Measurements from ENCODE around the gene DIAPH2. TPM values are rescaled to one million over a fixed set of nuclear protein-coding genes. Genes with fewer than 3 reads are reported as not detected.

Gene DIAPH2
- total RNA-seq, 1 donor from 2014 or later, result 37.6 TPM

DNA sequence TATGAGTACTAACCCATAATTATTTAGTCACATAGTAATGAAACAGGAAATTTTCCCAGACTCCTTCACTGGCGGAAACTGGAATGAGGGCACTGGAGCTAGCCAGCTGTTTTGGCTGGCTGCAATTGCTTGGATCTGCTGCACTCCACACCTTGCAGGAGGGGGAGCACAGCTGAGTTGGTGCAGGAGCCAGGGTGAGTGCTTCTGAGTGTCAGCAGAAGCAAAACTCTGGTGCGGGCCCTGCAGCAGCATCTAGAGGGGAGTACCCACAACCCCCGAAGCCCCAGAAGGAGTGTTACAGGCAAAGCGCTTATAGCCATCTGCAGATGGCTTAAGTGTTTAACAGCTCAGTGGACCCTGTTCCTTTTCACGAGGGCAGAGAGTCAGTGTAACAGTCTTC, 295.1 kb downstream of the DIAPH2 start:
- DNase-seq, result no peak

DNA sequence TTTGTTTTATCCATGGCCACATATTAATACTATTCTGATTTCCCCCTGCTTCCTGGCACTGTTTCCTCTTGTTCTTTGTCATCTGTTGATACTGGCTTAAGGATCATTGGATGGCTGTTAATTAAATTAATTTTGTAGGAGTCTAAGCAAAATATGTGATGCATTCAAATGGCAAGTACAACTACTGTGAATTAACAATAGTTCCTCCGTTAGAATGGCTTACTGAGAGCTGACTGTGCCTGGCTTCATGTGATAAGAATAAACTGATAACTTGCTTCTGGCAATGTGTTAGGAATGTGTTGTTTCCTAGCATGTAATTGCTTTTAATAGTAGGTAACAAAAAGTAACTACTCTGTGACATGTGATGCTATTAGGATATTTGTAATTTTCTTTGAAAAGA, 297.5 kb downstream of the DIAPH2 start:
- DNase-seq, result peak; percentile 46

DNA sequence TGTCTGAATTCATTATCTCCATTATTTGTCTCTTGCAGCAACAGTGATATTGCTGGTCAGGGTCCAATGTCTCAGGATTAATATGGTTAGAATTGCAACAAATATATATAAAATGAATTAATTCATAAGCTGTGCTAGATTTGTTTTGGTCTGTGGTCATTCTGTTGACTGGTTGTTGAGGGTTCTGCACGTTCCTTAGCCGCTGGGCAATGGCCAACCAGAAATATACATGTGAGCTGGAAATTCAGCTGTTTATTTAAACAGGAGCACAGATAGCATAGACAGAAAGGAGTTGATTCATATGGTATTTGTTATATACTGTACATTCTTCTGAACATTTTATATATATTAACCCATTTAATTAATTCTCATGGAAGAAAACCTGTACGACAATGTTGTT, 299.9 kb downstream of the DIAPH2 start:
- DNase-seq, result no peak

DNA sequence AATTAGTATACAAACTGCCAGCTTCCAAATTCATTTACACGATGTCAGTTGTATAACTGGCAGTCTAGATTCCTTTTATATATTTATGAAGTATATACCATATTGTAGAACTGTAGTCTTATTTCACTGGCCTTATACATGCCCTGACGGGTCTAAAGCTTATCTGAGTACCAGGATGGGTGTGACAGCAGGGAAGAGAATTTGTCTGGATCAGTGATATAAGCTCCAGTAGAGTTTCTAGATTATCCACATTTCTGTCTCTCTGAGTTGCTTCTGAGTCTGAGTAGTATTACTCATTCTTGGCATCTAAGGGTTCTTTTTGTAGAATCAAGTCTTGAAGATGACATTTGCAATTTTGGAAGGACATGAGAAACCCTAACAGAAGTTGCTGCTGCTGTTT, 300.4 kb downstream of the DIAPH2 start:
- no peak for DNase-seq

DNA sequence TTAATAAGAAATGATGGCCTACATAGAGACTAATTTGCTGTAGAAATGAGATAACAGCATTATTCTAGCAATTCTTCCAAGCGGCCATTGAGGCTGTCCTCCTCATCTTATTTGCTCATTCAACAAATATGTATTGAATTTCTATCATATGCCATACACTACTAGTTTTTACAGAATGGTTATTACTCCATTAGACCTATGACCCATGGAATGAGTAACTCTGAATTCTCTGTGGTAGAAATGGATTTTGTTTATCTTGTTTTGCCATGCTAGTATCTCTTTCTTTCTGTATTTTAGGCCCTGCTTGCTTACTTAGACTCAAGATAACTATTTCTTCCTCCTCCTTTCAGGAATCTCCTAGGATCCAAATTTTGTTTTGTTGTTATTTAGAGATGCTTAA, 302.6 kb downstream of the DIAPH2 start:
- DNase-seq, result no peak

DNA sequence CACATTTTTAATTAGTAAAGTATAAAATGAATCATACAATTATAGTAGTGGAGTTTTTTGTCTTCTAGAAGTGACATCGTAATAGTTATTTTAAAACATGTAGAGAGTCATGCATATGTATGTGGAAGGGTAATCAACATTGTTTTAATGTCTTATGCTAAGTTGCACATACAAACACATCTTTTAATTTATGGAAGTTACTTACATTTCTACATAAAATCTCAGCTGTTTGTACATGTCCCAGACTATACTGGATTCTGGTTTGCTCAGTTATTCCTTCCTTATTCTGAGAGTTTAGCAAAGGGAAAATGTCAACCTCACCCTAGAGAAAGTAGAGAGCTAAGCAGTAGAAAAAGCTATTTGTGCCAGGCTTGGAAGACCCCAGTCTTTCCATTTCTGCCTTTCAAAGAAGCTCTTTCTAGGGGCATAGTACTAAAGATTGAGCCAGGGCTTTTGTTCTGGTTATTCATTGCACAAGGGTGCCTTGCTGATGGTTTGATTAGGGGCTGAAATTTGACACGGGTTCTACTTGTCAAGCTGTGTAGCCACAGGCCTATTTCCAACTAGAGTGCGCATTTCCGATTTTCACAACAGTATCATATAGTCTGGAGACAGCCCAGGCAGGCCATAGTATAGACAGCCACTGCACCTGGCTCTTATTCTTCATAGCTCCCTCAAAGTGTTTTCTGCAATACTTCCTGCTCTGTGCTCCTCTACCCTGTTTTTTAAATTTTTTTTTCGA, 305.4 kb downstream of the DIAPH2 start:
- DNase-seq, result no peak

DNA sequence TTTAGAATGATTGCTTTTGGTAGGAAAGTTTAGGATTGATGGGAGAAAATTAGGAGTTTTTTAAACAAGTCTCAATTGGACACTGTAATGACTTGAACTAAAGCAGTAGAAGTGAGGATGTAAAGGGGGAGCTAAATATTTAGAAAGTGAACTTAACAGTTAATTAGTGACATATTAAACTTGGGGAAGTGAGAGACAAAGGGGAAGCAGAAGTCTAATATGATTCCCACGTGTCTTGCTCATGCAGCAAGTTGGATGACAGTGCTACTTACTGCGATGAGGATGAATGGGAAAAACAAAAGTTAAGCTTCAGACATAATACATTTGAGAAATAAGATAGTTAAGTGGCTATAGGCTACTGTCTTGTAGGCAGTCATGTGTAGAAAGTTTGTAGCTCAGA, 309.5 kb downstream of the DIAPH2 start:
- DNase-seq, result no peak

DNA sequence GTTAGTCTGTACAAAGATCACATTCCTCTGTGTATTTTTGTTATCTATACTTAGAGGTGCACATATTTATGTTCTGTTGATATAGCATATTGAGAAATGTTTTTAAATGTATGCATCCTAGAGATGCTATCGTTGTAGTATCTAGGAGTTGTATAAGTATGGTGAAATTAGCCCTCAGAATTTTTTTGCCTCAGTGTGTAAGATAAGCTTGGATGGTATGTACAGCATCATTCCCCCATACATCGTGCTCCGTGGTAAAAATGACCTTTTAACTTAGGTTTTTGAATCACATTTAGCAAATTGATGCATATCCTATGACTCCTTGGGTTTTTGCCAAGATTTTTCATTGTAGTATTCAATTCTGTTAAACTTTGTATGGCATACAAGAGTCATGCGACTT, 312.6 kb downstream of the DIAPH2 start:
- peak; percentile 39 for DNase-seq

DNA sequence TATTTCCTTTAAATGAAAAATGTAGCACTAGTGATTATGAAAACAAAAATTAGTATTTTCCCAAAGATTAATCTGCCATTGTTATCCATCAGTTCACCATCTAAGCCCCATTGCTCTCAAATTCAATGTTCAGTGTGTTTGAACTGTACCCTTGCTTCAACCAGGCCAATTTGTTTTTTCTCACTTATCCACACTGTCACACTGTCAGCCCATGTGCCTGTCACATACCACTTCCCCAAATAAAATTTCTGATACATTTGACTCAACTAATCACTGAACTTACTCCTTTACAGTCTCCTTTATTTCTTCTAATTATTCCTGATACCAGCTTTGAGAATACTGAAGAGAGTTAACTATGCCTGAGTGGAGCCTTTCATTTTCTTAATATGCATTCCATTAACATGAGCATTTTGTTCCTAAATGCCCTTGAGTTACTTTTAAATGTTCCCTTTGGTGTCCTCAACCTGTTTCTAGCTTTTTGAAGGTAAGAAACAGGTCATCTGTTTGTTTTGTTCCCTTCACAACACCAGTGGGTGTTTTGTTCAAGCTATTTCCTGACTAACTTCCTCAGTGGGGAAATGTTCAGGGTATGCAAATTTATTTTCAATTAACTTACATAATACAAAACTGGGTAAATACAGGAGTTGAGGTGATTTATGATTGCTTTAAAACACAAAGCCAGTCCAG, 316.2 kb downstream of the DIAPH2 start:
- DNase-seq, result peak; percentile 34

DNA sequence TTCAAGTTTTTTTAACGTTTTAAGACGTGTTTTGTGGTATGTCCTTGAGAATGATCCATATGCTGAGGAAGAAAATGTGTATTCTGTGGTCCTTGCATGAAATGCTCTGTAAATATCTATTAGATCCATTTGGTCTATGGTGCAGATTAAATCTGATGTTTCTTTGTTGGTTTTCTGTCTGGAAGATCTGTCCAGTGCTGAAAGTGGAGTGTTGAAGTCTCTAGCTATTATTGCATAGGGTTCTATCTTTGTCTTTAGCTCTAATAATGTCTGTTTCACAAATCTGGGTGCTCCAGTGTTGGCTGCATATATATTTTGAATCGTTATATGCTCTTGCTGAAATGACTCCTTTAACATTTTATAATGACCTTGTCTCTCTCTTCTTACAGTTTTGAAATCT, 321.5 kb downstream of the DIAPH2 start:
- no peak for DNase-seq

- DNase-seq, result no peak
These were observed 324.7 kb downstream of the DIAPH2 start for GRCh38 chrX:97009391-97009790.

DNA sequence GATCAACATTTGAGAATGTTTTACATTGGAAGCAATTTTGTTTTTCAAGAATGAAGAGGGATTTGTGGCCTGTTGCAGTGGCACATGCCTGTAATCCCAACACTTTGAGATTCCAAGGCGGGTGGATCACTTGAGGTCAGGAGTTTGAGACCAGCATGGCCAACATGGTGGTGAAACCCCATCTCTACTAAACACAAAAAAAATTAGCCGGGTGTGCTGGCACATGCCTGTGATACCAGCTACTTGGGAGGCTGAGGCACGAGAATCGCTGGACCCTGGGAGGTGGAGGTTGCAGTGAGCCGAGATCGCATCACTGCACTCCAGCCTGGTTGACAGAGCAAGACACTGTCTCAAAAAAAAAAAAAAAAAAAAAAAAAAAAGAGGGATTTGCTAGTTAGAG, 326.9 kb downstream of the DIAPH2 start:
- DNase-seq, result no peak

DNA sequence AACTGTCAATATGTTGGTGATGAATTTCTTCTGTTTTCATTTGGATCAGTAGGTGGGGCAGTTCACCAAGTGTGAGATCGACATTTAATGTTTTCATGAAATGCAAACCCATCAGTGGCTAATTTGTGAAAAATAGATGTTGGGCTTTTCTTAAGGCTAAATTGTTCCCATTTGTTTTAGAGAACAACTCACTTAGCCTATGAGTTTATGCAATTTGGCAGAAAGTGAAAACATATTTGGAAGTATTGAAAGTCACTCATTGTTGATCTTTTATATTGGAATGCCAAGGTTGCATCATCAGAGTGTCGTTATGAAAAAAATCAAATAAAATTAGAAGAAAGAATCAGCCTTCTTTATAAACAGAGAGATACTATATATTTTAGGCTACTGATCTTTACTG, 331.5 kb downstream of the DIAPH2 start:
- no peak for DNase-seq

DNA sequence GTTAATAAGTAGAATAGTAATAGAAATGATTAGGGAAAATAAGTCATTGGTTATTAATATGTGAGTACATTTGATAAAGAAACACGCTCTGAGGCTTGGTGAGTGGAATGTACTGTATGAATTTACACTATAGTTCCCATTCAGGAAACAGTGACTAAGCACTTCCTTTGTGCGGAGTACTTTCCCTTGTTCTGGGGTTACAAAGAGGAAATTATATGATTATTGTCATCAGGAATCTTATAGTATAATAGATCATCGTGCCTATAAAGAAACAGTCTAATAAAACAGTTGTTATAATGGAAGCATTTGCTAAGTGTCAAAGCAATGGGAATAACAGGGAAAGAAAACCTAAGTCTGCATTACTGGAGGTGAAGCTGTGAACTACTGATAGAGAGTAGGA, 337.0 kb downstream of the DIAPH2 start:
- DNase-seq, result peak; percentile 64

GRCh38 chrX:97026406-97026805, 341.8 kb downstream of the DIAPH2 start:
- peak; percentile 51 for DNase-seq

DNA sequence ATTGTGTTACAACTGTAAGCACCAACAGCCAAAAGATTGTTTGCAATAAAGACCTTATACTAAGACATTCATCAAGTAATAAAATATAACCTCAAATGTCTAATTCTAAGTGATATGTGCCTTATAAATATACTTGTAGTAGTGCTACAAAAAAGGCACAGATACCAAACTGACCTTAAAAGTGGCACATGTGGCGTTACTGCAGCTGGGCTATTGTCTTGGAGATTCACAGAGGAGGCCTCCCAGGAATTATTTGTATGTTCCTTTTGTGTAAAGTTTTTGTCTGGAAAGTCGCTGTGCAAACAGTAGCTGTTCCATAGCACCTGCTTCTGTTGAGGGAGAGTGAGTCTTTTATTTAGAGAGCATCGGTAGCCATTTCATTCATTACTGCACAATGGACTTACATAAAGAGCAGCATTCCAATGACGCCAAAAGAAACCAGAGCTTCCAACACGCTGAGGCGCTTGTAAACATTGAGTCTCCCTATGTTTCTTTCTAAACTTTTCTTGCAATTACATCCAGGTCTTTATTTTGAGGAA, 342.8 kb downstream of the DIAPH2 start:
- no peak for DNase-seq

GRCh38 chrX:97030463-97030862, 345.8 kb downstream of the DIAPH2 start:
- DNase-seq, result no peak

DNA sequence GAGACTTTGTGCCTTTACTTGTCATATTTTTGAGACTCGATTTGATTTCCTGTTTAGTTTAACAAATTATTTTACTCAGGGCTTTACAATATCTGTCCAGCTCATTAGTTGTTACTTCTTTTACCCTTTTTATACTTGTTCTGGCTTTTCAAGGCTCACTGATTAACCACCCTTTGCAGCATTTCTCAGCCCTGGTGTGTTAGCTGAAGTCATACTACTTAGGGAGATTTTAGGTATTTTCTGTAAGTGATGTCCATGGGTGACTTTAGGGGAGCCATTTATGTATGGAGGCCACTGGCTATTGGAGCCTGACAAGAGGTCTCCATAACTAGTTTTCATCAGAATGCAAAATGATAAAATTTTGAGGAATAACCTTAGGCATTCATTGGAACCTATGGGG, 346.3 kb downstream of the DIAPH2 start:
- DNase-seq, result no peak

GRCh38 chrX:97039363-97040029, 354.9 kb downstream of the DIAPH2 start:
- peak; percentile 79 for DNase-seq

GRCh38 chrX:97045470-97045869, 360.8 kb downstream of the DIAPH2 start:
- DNase-seq, result no peak

- DNase-seq, result no peak
These were observed 362.2 kb downstream of the DIAPH2 start for GRCh38 chrX:97046867-97047266.

GRCh38 chrX:97050392-97050791, 365.8 kb downstream of the DIAPH2 start:
- no peak for DNase-seq

- DNase-seq, result no peak
These were observed 372.8 kb downstream of the DIAPH2 start for GRCh38 chrX:97057349-97057909.
